ENCODE measurements around the gene PAX3.

The PAX3 gene

GRCh38 chr2:222232839-222233238 is 66.0 kb downstream of the PAX3 start:
- in situ Hi-C loops (cut with HindIII; ENCODE audit: low sequenced_read_pairs): no loop called here

GRCh38 chr2:222232372-222232771 is 66.4 kb downstream of the PAX3 start:
- in situ Hi-C loops (cut with HindIII; ENCODE audit: low sequenced_read_pairs): no loop called here

GRCh38 chr2:222228054-222228453 is 70.7 kb downstream of the PAX3 start:
- in situ Hi-C loops (cut with HindIII; ENCODE audit: low sequenced_read_pairs): no loop called here

DNA sequence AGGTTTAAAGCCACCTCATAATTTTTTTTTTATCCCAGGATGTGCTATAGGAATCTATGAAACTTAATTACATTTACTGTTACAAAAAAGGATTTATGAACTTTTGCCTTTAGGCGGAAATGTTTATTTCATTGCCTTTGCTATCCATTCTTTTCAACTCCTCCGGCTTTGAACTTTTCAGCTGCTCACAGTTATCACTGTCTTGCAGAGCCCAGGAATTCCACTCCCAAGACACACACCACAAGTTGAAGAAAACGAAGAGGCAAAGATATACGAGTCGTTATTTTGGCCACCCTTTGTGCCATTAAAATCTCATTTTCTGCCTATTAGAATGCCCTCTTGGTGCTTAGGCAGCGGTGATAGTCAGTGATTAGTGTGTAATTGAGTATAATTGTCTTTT is 80.0 kb downstream of the PAX3 start:
- in situ Hi-C loops (cut with HindIII; ENCODE audit: low sequenced_read_pairs): no loop called here

DNA sequence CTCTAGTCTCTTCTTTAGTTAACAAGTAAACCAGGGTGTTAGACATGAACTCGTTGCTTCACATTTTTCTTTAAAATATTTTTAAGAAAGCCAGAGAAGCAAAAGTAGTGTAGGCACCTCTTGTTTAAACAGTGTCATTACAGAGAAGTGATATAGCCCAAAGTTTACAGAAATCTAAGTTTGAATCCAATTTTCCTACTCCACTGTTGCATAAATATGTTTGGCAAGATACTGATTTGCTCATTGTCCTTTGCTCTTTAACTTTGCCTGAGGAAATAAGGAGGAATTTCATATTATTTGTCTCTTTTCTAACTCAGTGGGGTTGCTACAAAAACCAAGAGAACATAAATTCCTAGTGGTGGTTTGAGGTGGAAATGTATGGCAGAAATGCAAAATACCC is 81.1 kb downstream of the PAX3 start:
- in situ Hi-C loops (cut with HindIII; ENCODE audit: low sequenced_read_pairs): no loop called here

DNA sequence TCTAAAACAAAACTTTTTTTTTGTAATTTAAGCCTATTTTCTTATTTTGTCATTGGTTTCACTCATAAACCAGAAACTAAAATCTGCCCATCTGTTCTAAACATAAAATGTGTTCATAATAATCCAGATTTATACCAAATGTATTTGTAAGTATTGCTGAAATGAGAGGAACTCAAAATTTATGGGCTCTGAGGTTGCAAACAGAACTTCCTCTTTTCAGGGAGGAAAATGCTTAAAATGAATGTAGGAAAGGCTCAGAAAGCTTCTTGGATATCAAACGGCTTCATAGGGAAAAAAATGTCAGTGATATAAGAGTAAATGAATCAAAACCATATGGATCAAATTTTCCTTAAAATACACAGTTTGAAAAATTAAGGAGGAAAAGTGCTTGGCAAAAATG is 83.9 kb downstream of the PAX3 start:
- in situ Hi-C loops (cut with HindIII; ENCODE audit: low sequenced_read_pairs): no loop called here

DNA sequence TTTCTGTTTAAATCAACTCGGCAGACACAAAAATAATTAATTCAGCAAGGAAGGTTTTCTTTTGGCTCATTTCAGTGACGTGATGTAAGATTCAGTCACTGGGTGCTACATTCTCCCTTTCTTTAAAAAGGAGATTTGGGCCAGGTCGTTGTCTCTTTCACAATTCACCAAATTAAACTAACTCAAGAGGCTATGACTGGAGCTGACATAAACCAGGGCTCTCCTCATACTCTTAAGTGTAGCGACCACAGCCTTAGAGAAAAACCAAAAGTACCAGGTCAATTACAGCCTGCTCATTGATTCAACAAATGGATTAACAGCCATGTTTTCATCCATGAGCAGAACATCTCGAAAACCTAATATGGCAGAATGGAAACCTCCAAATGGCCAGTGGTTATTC is 85.7 kb downstream of the PAX3 start:
- in situ Hi-C loops (cut with HindIII; ENCODE audit: low sequenced_read_pairs): no loop called here

GRCh38 chr2:222212571-222212970 is 86.2 kb downstream of the PAX3 start:
- in situ Hi-C loops (cut with HindIII; ENCODE audit: low sequenced_read_pairs): no loop called here

GRCh38 chr2:222208010-222208690 is 90.6 kb downstream of the PAX3 start:
- in situ Hi-C loops (cut with HindIII; ENCODE audit: low sequenced_read_pairs): no loop called here

DNA sequence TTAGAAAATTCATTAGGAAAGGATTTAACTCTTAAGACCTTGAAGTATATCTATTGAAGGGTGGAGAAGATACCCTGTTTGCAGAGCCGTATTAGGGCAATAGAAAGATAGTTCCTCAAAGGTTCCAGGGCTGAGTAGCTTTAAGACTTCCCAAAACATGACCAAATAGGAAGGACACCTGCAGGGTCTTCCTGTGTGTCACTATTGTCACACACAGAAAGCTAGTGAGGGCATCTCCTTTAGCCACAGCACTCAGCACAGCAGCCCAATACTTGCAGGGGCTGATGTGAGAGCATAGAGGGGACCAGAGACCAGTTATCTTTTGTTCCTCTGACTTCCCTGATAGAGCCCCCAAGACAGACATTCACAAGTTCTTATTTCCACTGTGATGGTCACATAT is 93.7 kb downstream of the PAX3 start:
- in situ Hi-C loops (cut with HindIII; ENCODE audit: low sequenced_read_pairs): no loop called here

DNA sequence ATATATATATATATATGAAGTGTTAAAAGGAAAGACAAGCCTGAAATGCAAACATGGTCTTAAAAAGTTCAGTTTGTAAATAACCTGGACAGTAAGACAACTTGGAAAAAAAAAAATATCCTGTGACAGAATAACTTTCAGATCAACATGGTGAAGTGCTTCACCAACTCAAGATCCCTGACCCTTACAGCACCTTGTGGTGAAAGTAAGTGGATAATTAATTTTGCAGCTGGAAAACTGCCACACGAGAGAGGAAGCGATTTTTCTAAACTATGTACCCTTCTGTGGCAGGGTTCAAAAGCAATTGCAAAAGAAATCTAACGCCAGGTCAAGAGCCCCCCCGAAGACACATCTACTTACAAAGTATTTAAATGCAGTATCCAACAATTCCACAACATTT is 95.8 kb downstream of the PAX3 start:
- in situ Hi-C loops (cut with HindIII; ENCODE audit: low sequenced_read_pairs): no loop called here

- in situ Hi-C loops (cut with HindIII; ENCODE audit: low sequenced_read_pairs): no loop called here
Observed at GRCh38 chr2:222196159-222196558, 102.6 kb downstream of the PAX3 start.

DNA sequence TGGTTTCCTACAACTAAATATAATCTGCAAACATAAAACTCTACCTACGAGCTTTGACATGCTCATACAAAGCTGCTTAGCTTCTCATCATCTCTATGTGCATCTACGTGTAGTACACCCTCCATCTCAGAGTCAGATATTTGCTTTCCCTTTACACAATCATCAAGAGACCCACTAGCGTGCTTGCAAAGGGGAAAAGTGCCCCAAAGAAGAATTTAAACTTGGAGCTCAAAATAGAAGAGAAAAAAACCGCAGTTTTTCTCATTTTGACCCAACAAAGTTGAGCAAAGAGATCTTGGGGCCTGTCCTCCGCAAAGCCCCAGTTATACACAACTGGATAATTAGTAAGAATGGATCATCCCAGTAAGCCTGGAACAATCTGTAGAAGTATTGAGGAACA is 104.1 kb downstream of the PAX3 start:
- in situ Hi-C loops (cut with HindIII; ENCODE audit: low sequenced_read_pairs): no loop called here

DNA sequence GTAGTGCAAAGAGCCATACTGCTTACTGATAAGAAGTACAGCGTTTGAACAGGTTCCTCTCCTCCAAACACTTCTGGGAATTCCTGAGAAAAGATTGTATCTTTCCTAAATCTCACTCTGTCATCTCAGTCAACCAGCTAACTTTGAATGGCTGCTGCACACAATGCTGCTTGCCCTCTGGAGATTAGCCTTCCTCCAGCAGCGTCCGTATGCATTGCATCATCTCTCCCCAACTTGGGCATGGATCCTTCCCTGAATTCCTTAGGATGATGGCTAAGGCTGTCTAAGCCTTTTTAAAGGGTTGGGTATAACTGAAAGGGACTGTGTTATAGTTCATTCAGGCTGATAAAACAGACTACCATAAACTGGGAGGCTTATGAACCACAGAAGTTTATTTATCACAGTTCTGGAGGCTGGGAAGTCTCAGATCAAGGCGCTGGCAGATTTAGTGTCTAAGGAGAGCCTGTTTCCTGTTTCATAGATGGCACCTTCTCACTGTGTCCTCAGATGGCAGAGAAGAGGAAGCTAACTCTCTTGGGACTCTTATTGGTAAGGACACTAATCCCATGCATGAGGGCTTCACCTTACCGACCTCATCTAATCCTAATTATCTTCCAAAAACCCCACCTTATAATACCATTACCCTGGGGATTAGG is 105.3 kb downstream of the PAX3 start:
- in situ Hi-C loops (cut with HindIII; ENCODE audit: low sequenced_read_pairs): no loop called here

DNA sequence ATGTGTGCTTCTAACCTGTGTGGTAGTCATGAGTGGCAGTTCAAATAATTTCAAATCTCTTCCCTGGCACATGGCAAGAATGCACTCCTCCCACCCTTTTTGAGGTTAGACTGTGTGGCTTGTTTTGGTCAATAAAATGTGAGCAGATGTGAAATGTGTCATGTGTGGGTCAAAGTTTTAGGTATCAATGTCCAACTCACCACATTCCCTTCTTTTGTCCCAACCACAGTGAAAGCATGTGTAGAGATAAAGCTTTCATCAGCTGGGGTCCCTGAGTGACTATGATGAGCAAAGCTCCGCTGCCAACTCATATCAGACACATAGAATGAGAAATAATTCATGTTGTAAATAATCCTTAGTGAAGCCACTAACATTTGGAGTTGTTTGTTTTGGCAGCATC is 118.2 kb downstream of the PAX3 start:
- in situ Hi-C loops (cut with HindIII; ENCODE audit: low sequenced_read_pairs): no loop called here

GRCh38 chr2:222179592-222179991 is 119.2 kb downstream of the PAX3 start:
- in situ Hi-C loops (cut with HindIII; ENCODE audit: low sequenced_read_pairs): no loop called here

GRCh38 chr2:222178450-222178849 is 120.3 kb downstream of the PAX3 start:
- in situ Hi-C loops (cut with HindIII; ENCODE audit: low sequenced_read_pairs): no loop called here

- in situ Hi-C loops (cut with HindIII; ENCODE audit: low sequenced_read_pairs): no loop called here
Observed at GRCh38 chr2:222176890-222177289, 121.9 kb downstream of the PAX3 start.

- in situ Hi-C loops (cut with HindIII; ENCODE audit: low sequenced_read_pairs): no loop called here
Observed at GRCh38 chr2:222174450-222174849, 124.3 kb downstream of the PAX3 start.

- in situ Hi-C loops (cut with HindIII; ENCODE audit: low sequenced_read_pairs): no loop called here
Observed at GRCh38 chr2:222169346-222169745, 129.5 kb downstream of the PAX3 start.

GRCh38 chr2:222167762-222168161 is 131.0 kb downstream of the PAX3 start:
- in situ Hi-C loops (cut with HindIII; ENCODE audit: low sequenced_read_pairs): no loop called here

DNA sequence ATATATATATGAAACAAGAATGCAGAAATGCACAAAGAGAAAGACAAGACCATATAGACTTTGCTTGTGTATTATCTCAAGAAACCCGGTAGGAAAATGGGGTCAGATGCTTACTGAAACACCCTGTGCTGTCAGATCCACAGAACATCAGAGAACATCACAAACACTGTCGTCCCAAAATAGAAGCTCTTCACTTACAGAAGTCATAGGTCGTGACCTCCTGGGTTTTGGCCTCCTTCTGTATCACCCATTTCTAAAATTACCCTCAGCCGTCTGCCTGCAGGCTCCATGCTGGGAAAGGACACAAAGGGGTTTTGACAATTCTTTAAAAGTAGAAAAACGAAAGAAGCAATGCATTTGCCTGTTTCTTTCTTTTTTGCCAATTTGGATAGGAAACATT is 137.9 kb downstream of the PAX3 start:
- in situ Hi-C loops (cut with HindIII; ENCODE audit: low sequenced_read_pairs): no loop called here

- in situ Hi-C loops (cut with HindIII; ENCODE audit: low sequenced_read_pairs): no loop called here
Observed at GRCh38 chr2:222160125-222160524, 138.7 kb downstream of the PAX3 start.
